Cardiac muscle cell (in vitro differentiated cells and primary cell): Measurements from ENCODE around the gene TRIM50. TPM values are rescaled to one million over a fixed set of nuclear protein-coding genes. Genes with fewer than 3 reads are reported as not detected.

Experiments used
- DNase-seq, 2 donors: peaks; one replicate each; pipeline versions ENCODE4 v3.0.0 to v3.0.0-alpha.2; 2010 to 2017; ENCODE audit warnings: low read depth in 1 of 2, low spot score in 1 of 2
- H3K27ac ChIP-seq: fragments of 200-600 bp; sonication (generic); 2 replicates; pipeline ENCODE4 v1.5.1; 2016
- H3K27me3 ChIP-seq: fragments of 200-600 bp; sonication (generic); 2 replicates; pipeline ENCODE4 v1.6.0; 2016; ENCODE audit warnings: control low read depth
- H3K36me3 ChIP-seq: fragments of 200-600 bp; sonication (generic); 2 replicates; pipeline ENCODE4 v1.5.1; 2016; ENCODE audit warnings: control low read depth
- H3K4me1 ChIP-seq: fragments of 200-600 bp; sonication (generic); 2 replicates; pipeline ENCODE4 v1.8.1; 2017; ENCODE audit warnings: low read depth, mild to moderate bottlenecking, mixed run types
- H3K4me3 ChIP-seq: fragments of 200-600 bp; sonication (generic); 2 replicates; pipeline ENCODE4 v1.5.1; 2016; ENCODE audit warnings: mild to moderate bottlenecking
- H3K9me3 ChIP-seq: fragments of 200-600 bp; sonication (generic); 2 replicates; pipeline ENCODE4 v1.5.1; 2017; ENCODE audit warnings: low read depth, mild to moderate bottlenecking, control low read depth
- polyA plus RNA-seq: library from polyadenylated mRNA; unstranded; fragments of >200 nt; fragmentation: Nextera tagmentation; extraction: Ambion mirVana; gene quantifications from 2 replicates; pipeline ENCODE4 v1.2.1, GENCODE V29; 2016
- total RNA-seq: library from RNA; depleted of rRNA; stranded (reverse); fragments of >200 nt; gene quantifications from 2 replicates; pipeline ENCODE4 v1.2.3, GENCODE V29; 2016
- TF ChIP-seq, protein P1 (sequence below): IDR thresholded peaks from 2 replicates; pipeline ENCODE4 v1.5.1; 2012; ENCODE audit warnings: low read depth, mild to moderate bottlenecking, low read length

The TRIM50 gene
- total and polyA plus RNA-seq, 2 experiments from 2014 or later, result not detected

GRCh38 chr7:73345951-73346350, 18.1 kb upstream of the TRIM50 start:
- TF ChIP-seq, protein P1, sequence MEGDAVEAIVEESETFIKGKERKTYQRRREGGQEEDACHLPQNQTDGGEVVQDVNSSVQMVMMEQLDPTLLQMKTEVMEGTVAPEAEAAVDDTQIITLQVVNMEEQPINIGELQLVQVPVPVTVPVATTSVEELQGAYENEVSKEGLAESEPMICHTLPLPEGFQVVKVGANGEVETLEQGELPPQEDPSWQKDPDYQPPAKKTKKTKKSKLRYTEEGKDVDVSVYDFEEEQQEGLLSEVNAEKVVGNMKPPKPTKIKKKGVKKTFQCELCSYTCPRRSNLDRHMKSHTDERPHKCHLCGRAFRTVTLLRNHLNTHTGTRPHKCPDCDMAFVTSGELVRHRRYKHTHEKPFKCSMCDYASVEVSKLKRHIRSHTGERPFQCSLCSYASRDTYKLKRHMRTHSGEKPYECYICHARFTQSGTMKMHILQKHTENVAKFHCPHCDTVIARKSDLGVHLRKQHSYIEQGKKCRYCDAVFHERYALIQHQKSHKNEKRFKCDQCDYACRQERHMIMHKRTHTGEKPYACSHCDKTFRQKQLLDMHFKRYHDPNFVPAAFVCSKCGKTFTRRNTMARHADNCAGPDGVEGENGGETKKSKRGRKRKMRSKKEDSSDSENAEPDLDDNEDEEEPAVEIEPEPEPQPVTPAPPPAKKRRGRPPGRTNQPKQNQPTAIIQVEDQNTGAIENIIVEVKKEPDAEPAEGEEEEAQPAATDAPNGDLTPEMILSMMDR, result no peak
- H3K36me3 ChIP-seq, result no peaks in the 10 kb centered on the region
- no peaks in the 10 kb centered on the region for H3K27me3 ChIP-seq
- H3K9me3 ChIP-seq, result no peaks in the 10 kb centered on the region
- no peak overlapping the region for H3K27ac ChIP-seq
- no peak overlapping the region for H3K4me3 ChIP-seq
- DNase-seq, result no peak
- H3K4me1 ChIP-seq, result peaks cover 17% of the 10 kb centered on the region

- Histone ChIP-seq H3K27me3 (no peaks in the 10 kb centered on the region), H3K9me3 (no peaks in the 10 kb centered on the region), H3K36me3 (no peaks in the 10 kb centered on the region), H3K4me1 (peaks cover 13% of the 10 kb centered on the region), H3K27ac (no peak overlapping the region), H3K4me3 (no peak overlapping the region)
- TF ChIP-seq, protein P1, result no peak
- no peak for DNase-seq
Observed at GRCh38 chr7:73345538-73345937, 17.7 kb upstream of the TRIM50 start.

DNA sequence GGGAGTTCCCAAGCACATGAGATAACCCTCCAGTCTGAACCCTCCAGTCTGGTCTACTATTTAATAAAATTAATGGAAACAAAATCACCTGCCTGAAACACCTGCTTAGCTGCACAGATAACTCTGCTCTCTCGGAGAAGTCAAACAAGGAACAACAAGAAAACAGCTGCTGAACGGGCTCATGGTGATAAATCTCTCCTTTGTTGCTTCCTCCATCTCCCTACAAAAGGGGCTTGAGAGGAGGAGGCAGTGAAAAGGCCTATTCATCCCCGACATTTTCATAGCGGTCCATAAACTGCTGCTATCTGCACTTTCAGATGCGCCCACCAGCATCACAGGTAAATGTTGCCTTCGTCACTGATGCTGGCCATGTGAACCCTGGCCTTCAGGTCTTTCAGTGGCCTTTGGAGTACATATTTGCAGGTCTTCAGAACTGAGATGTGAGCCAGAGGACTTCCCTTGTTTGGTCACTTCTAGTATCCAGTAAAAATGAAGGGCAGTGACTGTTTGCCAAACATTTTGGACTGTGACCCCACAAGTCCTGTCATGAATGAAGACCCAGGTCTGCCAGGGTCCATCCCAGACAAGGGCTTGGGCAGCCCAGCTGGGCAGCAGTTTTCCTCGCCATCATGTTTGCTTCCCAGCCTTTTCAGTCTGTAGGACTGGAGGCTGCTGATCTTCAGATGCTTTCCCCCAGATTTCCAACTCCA, 15.9 kb upstream of the TRIM50 start:
- Histone ChIP-seq H3K4me3 (no peak overlapping the region), H3K9me3 (no peaks in the 10 kb centered on the region), H3K4me1 (peaks cover 7% of the 10 kb centered on the region), H3K36me3 (no peaks in the 10 kb centered on the region), H3K27ac (no peak overlapping the region), H3K27me3 (no peaks in the 10 kb centered on the region)
- TF ChIP-seq, protein P1, result no peak
- no peak for DNase-seq

- DNase-seq, result peak; percentile 65 to 80
- Histone ChIP-seq H3K27ac (no peak overlapping the region), H3K9me3 (no peaks in the 10 kb centered on the region), H3K36me3 (no peaks in the 10 kb centered on the region), H3K27me3 (no peaks in the 10 kb centered on the region), H3K4me3 (no peak overlapping the region), H3K4me1 (peaks cover 7% of the 10 kb centered on the region)
- TF ChIP-seq, protein P1, result peak; percentile 80
Observed at GRCh38 chr7:73342645-73343044, 14.8 kb upstream of the TRIM50 start.

DNA sequence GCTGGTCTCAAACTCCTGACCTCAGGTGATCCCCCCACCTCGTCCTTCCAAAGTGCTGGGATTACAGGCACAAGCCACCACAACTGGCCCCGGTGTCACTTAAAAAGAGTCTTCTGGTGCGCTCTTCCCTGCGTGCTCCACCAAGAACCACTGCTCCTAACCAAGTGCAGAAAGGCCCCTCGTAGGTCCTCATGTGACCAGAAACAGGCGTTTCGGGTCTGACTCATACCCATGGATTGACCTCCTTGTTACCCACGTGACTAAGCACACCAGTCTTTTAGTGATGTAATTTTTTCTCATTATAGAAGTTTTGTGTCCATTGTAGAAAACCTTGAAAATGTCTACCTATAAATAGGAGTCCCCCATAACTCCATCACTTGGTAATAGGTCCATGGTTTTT, 14.0 kb upstream of the TRIM50 start:
- Histone ChIP-seq H3K27ac (no peak overlapping the region), H3K4me1 (peaks cover 7% of the 10 kb centered on the region), H3K9me3 (no peaks in the 10 kb centered on the region), H3K4me3 (no peak overlapping the region), H3K27me3 (no peaks in the 10 kb centered on the region), H3K36me3 (no peaks in the 10 kb centered on the region)
- peak in 1 of 2 donors; percentile 84 for DNase-seq
- TF ChIP-seq, protein P1, result no peak

GRCh38 chr7:73340514-73340913, 12.6 kb upstream of the TRIM50 start:
- Histone ChIP-seq H3K36me3 (no peaks in the 10 kb centered on the region), H3K27ac (no peak overlapping the region), H3K9me3 (no peaks in the 10 kb centered on the region), H3K4me3 (no peak overlapping the region), H3K4me1 (peaks cover 7% of the 10 kb centered on the region), H3K27me3 (no peaks in the 10 kb centered on the region)
- no peak for DNase-seq
- TF ChIP-seq, protein P1, result no peak
